Osteoblast (primary cell): ENCODE data around the gene UCHL3. TPM values are rescaled to one million over a fixed set of nuclear protein-coding genes. Genes with fewer than 3 reads are reported as not detected.

ENCODE experiments used
- DNase-seq: peaks from one replicate; pipeline ENCODE4 v3.0.0; 2011; ENCODE audit warnings: low spot score, mixed read lengths; ENCODE audit not compliant: insufficient read length; ENCODE audit errors: missing footprints
- H2AFZ ChIP-seq: 2 replicates; pipeline ENCODE4 v1.6.0; 2011; ENCODE audit warnings: mild to moderate bottlenecking, low read length
- H3K27ac ChIP-seq: 2 replicates; pipeline ENCODE4 v1.5.1; 2011; ENCODE audit warnings: mild to moderate bottlenecking, low read depth, low read length, moderate library complexity
- H3K27me3 ChIP-seq: 2 replicates; pipeline ENCODE4 v1.6.0; 2012; ENCODE audit warnings: mild to moderate bottlenecking, control low read depth, inconsistent platforms, low read length, moderate library complexity; ENCODE audit not compliant: insufficient read depth
- H3K36me3 ChIP-seq: 2 replicates; pipeline ENCODE4 v1.5.1; 2011; ENCODE audit warnings: mild to moderate bottlenecking, low read length, control low read depth, moderate library complexity; ENCODE audit not compliant: insufficient read depth
- H3K4me1 ChIP-seq: 2 replicates; pipeline ENCODE4 v1.5.1; 2011; ENCODE audit warnings: mild to moderate bottlenecking, low read length, control low read depth, moderate library complexity; ENCODE audit not compliant: insufficient read depth
- H3K4me2 ChIP-seq: 2 replicates; pipeline ENCODE4 v1.6.0; 2011; ENCODE audit warnings: mild to moderate bottlenecking, low read length; ENCODE audit not compliant: insufficient read depth
- H3K4me3 ChIP-seq: fragments of 200-600 bp; sonication (generic); 3 replicates; pipeline ENCODE4 v1.5.1; 2012; ENCODE audit warnings: mild to moderate bottlenecking, low read length, inconsistent platforms; ENCODE audit not compliant: insufficient read depth
- H3K79me2 ChIP-seq: 2 replicates; pipeline ENCODE4 v1.6.0; 2012; ENCODE audit warnings: mild to moderate bottlenecking, low read length, control low read depth, inconsistent platforms; ENCODE audit not compliant: insufficient read depth
- H3K9me3 ChIP-seq: 2 replicates; pipeline ENCODE4 v1.5.1; 2011; ENCODE audit warnings: low read depth, low read length, control low read depth
- H4K20me1 ChIP-seq: 2 replicates; pipeline ENCODE4 v1.6.0; 2012; ENCODE audit warnings: mild to moderate bottlenecking, low read length, control low read depth; ENCODE audit not compliant: insufficient read depth
- CTCF ChIP-seq: IDR thresholded peaks from 2 replicates; pipeline ENCODE4 v1.5.1; 2011; ENCODE audit warnings: mild to moderate bottlenecking, low read depth, low read length, moderate library complexity; ENCODE audit errors: extremely low read depth
- total RNA-seq: library from RNA; depleted of rRNA; stranded (reverse); fragments of >200 nt; gene quantifications from 2 replicates; pipeline ENCODE4 v1.2.3, GENCODE V29; 2012

UCHL3 gene
- total RNA-seq, 1 donor, result 15.6 TPM

GRCh38 chr13:75620020-75620419 is 70.4 kb downstream of the UCHL3 start:
- no peaks in the 10 kb centered on the region for H3K9me3 ChIP-seq
- H3K4me1 ChIP-seq, result peaks cover 38% of the 10 kb centered on the region
- H3K4me3 ChIP-seq, result no peak overlapping the region
- H3K27ac ChIP-seq, result peak overlapping the region; percentile 83
- no peaks in the 10 kb centered on the region for H3K27me3 ChIP-seq
- H3K79me2 ChIP-seq, result peaks cover 32% of the 10 kb centered on the region
- no peak overlapping the region for H2AFZ ChIP-seq
- peaks cover 33% of the 10 kb centered on the region for H3K36me3 ChIP-seq
- peak; percentile 53 for DNase-seq
- no peaks in the 10 kb centered on the region for H4K20me1 ChIP-seq
- no peak for TF ChIP-seq CTCF
- H3K4me2 ChIP-seq, result peak overlapping the region; percentile 70

GRCh38 chr13:75621147-75621546 is 71.6 kb downstream of the UCHL3 start:
- Histone ChIP-seq H3K4me3 (peak overlapping the region; percentile 21), H3K4me2 (peak overlapping the region; percentile 70), H4K20me1 (no peaks in the 10 kb centered on the region), H3K36me3 (peaks cover 39% of the 10 kb centered on the region), H3K79me2 (peaks cover 44% of the 10 kb centered on the region), H3K27ac (peak overlapping the region; percentile 83), H3K9me3 (no peaks in the 10 kb centered on the region), H3K27me3 (no peaks in the 10 kb centered on the region), H3K4me1 (peaks cover 38% of the 10 kb centered on the region), H2AFZ (no peak overlapping the region)
- no peak for TF ChIP-seq CTCF
- DNase-seq, result no peak

GRCh38 chr13:75628801-75629200 is 79.2 kb downstream of the UCHL3 start:
- Histone ChIP-seq H3K4me2 (no peak overlapping the region), H3K4me1 (peaks cover 33% of the 10 kb centered on the region), H3K36me3 (peaks cover 50% of the 10 kb centered on the region), H3K27me3 (no peaks in the 10 kb centered on the region), H3K9me3 (no peaks in the 10 kb centered on the region), H3K27ac (no peak overlapping the region), H3K79me2 (peaks cover 85% of the 10 kb centered on the region), H3K4me3 (no peak overlapping the region), H4K20me1 (no peaks in the 10 kb centered on the region), H2AFZ (no peak overlapping the region)
- no peak for DNase-seq
- no peak for TF ChIP-seq CTCF

GRCh38 chr13:75633285-75633684 is 83.7 kb downstream of the UCHL3 start:
- peaks cover 32% of the 10 kb centered on the region for H3K36me3 ChIP-seq
- H3K4me2 ChIP-seq, result peak overlapping the region; percentile 52
- peaks cover 76% of the 10 kb centered on the region for H3K79me2 ChIP-seq
- H3K9me3 ChIP-seq, result no peaks in the 10 kb centered on the region
- peak overlapping the region; percentile 40 for H3K27ac ChIP-seq
- H3K27me3 ChIP-seq, result no peaks in the 10 kb centered on the region
- no peak for TF ChIP-seq CTCF
- no peak overlapping the region for H3K4me3 ChIP-seq
- H4K20me1 ChIP-seq, result peaks cover 13% of the 10 kb centered on the region
- H2AFZ ChIP-seq, result no peak overlapping the region
- DNase-seq, result peak; percentile 91
- H3K4me1 ChIP-seq, result peaks cover 32% of the 10 kb centered on the region
